Activated CD4-positive, alpha-beta T cell treated with anti-CD3 and anti-CD28 coated beads, Interleukin-2, Interleukin-6, amounts not matched to agents 100 ng/mL and 50 ng/mL, durations not matched to agents 16 hours and 8 hours (primary cell): ENCODE measurements around the gene CDH13.

Source experiments
- DNase-seq: peaks from one replicate; pipeline ENCODE4 v3.0.0-alpha.2; 2020

The CDH13 gene

GRCh38 chr16:83136419-83136818 lies 509.6 kb downstream of the CDH13 start:
- no peak for DNase-seq

DNA sequence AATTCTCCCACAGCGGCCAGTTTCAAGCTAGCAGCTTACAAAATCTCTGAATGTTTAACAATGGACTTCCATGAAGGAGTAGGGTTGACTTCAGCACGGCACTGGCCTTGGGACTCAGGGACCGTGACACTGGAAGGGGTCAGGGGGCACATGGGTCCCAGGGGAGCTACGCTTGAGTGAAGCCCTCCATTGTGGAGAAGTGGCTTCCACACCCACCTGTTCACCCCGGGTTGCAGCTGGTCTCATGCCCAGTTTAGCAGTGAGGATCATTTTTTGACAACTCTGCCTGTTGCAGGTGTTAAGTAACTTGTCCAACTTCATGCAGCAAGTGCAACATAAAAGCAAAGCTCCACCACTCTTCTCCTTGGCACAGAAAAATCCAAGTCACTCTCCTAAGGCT lies 510.2 kb downstream of the CDH13 start:
- no peak for DNase-seq

DNA sequence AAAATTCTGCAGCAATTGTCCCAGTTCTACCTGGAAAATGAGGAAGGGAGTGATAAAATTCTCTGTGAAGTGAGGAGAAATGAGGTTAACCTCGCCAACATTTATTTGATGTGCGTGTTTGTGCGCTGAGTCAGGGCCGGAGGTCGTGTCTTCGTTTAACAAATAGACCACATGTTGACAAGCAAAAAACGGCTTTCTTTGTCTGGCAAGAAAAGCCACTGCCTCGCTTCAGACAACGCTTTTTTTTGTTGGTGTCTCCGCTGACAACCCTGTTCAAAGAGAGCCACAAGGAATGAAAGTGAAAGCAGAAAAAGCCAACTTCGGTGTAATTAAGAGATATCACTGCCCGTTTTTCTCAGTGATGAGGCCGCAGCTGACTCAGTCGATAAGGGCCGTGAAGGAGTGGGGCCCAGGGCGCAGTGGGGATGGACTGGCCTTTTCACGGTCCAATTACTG lies 510.6 kb downstream of the CDH13 start:
- DNase-seq, result peak; percentile 50

- DNase-seq, result no peak
These were observed 511.1 kb downstream of the CDH13 start for GRCh38 chr16:83137894-83138293.

DNA sequence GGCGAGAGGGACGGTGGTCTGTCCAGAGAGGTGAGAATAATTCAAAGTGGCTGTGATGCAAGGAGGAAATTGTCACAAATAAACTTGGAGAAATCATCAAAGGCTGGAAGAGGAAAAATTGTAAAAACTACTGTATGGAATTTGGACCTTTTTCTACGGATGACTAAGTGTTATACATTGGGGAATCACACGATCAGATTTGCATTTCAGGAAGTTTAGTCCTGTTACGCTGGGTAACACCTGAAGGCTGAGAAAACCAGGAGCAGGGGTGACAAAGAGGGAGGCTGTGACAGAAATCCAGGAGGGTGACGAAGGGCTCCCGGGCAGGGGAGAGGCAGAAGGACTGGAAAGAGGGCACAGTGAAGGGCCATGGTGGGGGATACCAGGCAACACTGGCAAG lies 511.7 kb downstream of the CDH13 start:
- no peak for DNase-seq

GRCh38 chr16:83138976-83139690 lies 512.4 kb downstream of the CDH13 start:
- DNase-seq, result no peak

DNA sequence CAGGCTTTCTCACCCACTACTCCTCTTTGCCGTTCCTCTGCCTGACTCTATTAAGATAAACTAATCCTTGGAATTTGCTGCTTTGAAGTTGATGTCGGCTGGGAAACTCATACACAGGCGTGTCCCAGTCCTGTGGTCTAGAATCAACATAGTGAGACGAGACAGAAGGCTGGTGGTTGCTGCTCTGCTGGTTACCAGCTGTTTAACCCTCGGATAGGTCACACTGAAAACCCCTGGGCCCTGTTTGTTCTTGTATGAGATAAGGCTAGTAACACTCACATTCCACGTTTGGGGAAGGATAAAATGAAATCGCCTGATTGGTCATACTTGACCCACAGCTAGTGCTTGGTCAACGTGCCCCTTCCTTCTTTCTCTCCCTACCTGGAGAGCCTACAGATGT lies 517.0 kb downstream of the CDH13 start:
- DNase-seq, result no peak

DNA sequence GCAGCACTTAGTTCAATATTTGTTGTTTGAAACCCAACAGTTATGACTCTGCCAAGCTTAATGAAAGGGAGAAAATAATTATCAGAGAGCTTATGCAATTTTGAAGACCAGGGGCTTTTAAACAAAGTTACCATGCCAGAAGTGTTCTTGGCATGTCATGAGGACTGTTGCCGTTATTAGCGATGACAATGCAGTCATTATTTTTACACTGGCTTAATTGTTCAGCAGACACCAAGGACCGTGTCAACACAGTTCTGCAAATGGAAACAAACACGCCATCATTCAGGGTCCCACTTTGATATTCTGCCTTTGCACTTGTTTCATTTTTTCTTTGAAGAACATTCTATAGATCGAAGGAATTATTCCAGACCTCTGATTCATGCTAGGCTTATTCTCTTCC lies 518.5 kb downstream of the CDH13 start:
- DNase-seq, result no peak

DNA sequence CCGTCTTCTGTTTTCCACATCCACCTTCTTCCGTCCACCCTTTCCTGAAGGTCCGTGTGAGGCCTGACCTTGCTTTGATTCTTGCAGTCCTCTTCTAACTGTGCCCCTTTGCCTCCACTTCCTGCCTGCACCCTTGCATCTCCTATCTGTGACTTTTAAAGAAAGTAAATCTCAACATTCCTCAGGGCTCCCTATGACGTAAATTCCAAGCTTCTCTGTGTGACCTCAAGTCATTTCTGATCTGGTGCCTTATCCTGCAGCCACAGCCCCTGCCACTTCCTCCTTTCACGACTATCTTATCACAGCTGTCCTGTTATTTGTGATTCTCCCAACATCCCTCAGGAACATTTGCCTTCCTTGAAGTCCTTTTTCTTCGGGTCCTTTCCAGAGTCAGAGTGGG lies 520.5 kb downstream of the CDH13 start:
- DNase-seq, result no peak

DNA sequence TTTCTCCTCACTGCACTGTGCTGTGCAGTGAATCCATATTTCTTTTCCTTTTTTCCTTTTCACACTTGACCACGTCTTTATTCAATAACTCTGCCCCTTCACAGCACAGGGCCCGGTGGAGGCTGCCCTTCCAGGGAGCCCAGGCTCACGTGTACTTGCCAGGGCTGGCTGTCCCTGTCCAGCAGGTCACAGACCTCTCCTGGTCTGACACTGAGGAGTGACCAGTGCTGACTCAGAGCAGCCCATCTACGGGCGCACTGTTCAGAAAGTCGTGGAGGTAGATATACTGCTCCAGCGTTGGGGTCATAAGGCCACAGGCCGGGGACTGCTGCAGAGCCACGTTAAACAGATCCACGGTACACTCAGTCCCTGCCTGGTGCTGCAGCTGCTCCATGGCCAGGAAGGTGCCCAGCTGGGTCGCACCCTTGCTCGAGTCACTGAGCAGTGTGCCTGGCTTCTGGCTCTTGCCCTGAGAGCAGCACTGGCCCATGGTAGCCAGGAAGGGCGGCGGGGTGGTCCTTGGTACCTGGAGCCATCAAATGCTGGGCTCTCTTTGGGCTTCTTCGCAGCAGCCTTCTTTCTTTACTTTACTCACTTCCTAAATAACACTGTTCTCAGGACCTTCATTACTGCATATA lies 531.7 kb downstream of the CDH13 start:
- no peak for DNase-seq

GRCh38 chr16:83159049-83159448 lies 532.3 kb downstream of the CDH13 start:
- DNase-seq, result no peak

DNA sequence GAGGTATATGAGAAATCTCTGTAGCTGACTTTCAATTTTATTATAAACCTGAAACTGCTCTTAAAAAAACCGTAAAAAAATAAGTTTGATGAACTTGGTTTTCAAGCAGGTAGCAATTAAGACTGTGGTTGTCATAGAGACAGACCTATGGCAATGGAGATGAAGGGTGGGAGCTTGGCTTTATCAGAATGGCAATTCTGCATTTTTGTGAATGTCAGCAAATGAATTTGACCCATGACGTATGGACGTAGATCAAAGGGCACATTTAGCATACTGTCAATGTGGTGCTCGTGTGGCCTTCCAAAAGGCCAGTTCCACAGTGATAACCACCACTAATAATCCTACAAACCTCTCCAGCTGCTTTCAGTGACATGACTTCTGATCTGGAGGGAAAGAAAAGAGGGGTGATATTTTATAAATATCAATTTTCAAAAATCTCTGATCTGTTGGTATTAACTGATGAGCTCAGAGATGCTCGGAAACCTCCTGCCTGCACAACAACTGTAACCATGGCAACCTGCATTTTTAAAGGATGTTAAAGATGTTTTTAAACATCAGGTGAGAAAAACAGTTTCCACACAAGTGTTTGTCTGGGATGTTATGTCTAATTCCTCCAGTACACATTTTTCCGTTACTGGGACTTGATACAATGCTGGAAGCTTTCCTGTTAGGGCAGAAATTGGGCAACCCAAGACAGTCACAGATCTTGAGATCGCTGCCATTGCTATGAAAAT lies 533.7 kb downstream of the CDH13 start:
- no peak for DNase-seq

GRCh38 chr16:83162791-83163190 lies 536.0 kb downstream of the CDH13 start:
- no peak for DNase-seq

DNA sequence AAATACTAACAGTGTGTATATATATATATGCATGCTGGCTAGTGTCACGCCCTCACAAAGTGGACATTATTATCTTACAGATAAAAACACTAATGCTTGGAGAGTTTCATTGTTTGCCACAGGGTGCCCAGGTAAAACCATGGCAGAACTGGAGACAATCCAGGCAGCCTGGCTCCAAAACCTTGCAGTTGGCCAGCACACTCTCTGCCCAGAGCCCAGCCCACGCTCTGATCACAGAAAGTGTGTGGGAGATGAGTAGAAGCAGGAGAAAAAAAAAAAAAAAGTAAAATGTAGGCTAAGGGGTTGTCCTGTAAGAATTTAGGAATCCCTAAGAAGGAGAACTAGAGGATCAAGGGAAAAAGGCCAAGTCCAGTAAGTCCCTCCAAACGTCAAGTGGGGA lies 538.0 kb downstream of the CDH13 start:
- no peak for DNase-seq

- DNase-seq, result no peak
These were observed 544.6 kb downstream of the CDH13 start for GRCh38 chr16:83171396-83171795.

GRCh38 chr16:83174671-83175070 lies 547.9 kb downstream of the CDH13 start:
- no peak for DNase-seq

GRCh38 chr16:83176802-83177201 lies 550.0 kb downstream of the CDH13 start:
- no peak for DNase-seq

DNA sequence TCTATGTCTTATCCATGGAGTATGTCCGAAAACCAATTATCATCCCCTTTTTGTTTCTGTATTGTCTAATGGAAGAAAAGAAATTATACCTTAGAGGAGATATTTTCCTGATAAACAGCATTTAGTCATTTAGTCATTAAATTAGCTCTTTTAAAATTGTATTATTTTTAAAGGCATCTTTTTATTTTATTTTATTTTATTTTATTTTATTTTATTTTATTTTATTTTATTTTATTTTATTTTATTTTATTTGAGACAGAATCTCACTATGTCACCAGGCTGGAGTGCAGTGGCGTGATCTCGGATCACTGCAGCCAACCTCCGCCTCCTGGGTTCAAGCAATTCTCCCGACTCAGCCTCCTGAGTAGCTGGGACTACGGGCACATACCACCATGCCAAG lies 559.1 kb downstream of the CDH13 start:
- no peak for DNase-seq

DNA sequence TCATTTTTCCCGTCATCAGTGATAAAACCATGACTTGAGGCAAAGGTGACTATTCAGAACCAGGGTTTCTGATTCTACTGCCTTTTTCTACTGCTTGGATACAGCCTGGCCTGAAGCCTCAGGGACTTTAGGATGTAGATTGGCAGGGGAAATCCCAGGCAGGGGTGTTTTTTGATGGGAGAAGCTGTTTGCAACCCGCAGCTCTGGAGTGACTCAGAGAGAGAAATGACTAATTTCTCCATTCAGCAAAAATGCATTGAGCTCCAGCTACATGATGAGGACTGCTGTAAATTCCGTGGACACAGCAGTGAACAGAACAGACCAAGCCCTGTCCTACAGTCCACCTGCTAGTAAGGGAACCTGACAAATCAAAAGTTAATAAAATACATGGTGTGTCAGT lies 560.6 kb downstream of the CDH13 start:
- DNase-seq, result peak; percentile 64

- no peak for DNase-seq
These were observed 570.0 kb downstream of the CDH13 start for GRCh38 chr16:83196796-83197195.

DNA sequence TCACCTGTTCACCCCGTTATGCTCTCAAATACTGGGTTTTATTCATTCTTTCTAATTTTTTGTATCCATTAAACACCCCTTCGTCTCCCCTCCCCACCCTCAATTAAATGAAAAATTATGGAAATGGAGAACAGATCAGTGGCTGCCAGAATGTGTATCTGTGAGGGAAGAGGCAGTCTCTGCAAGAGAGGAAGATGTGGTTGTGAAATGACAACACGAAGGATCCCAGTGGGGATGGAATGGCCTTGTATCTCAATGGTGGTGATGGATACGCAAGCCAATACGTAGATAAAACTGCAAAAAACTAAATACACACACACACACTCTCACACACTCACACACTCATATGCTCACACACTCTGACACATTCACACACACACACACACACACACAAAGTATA lies 570.7 kb downstream of the CDH13 start:
- no peak for DNase-seq

GRCh38 chr16:83198977-83199376 lies 572.2 kb downstream of the CDH13 start:
- no peak for DNase-seq

GRCh38 chr16:83200005-83200779 lies 573.4 kb downstream of the CDH13 start:
- DNase-seq, result no peak
